ENCODE results near the gene SHMT2. TPM values are rescaled to one million over a fixed set of nuclear protein-coding genes. Genes with fewer than 3 reads are reported as not detected.

The SHMT2 gene
- total and polyA plus RNA-seq, 2 of the 13 experiments (the other 11 are each of a cell fraction or from before 2014, with no cell fraction given), result 181 to 393 TPM

GRCh38 chr12:57272337-57273151, 43.0 kb downstream of the SHMT2 start:
- ChIA-PET CTCF (ENCODE audit: low intra/inter-chr PET ratio, low total read pairs) (no interaction called here), POLR2A (no interaction called here)
- Histone ChIP-seq H3K4me1 (ENCODE audit: insufficient read depth, low read length) (no peaks in the 10 kb centered on the region), H3K36me3 (replicated peaks in 1 of 2; ENCODE audit: control insufficient read depth in 1 of 2, insufficient read depth in 2 of 2, low read length in 2 of 2) (peaks cover 4 to 37% of the 10 kb centered on the region in 2 experiments; a peak in 4 of 5 replicates), H3K79me2 (ENCODE audit: insufficient read depth, low read length) (no peaks in the 10 kb centered on the region), H4K20me1 (ENCODE audit: insufficient read depth, low read length) (no peaks in the 10 kb centered on the region), H3K27ac (ENCODE audit: extremely low read length, insufficient read depth, low read length) (no peak overlapping the region), H3K9me3 (ENCODE audit: low read length) (no peaks in the 10 kb centered on the region), H3K4me3 (replicated peaks in 1 of 3; ENCODE audit: insufficient read depth in 1 of 3, low read depth in 2 of 3, low read length in 3 of 3) (no peak overlapping the region), H2AFZ (ENCODE audit: low read length) (no peak overlapping the region), H3K27me3 (ENCODE audit: control insufficient read depth in 1 of 2, insufficient read depth in 2 of 2, low read length in 2 of 2) (no peaks in the 10 kb centered on the region), H3K9ac (ENCODE audit: insufficient read depth, low read depth, low read length) (no peak overlapping the region), H3K4me2 (ENCODE audit: low read depth, low read length) (no peak overlapping the region)
- BruUV-seq (replicated peaks), result no TSS peak
- TF ChIP-seq TCF7 (IDR thresholded peaks at IDR 0.05; ENCODE audit: low read depth), result no peak
- no peak for TF ChIP-seq RNF219 (CRISPR knock-in tag; IDR thresholded peaks at IDR 0.05)
- TF ChIP-seq HNRNPK (IDR thresholded peaks at IDR 0.05; ENCODE audit: low read depth, low read length, poor library complexity, severe bottlenecking), result peak; percentile 26
- no peak for TF ChIP-seq ZNF777 (CRISPR knock-in tag; IDR thresholded peaks at IDR 0.05)
- no peak for TF ChIP-seq DR1 (CRISPR knock-in tag; IDR thresholded peaks at IDR 0.05)
- TF ChIP-seq FIP1L1 (IDR thresholded peaks at IDR 0.05; ENCODE audit: borderline replicate concordance, insufficient read depth, low read depth, low read length), result no peak
- no peak for TF ChIP-seq ZNF253 (CRISPR knock-in tag; IDR thresholded peaks at IDR 0.05; ENCODE audit: borderline replicate concordance)
- no peak for TF ChIP-seq RELA (CRISPR knock-in tag; IDR thresholded peaks at IDR 0.05)
- ATAC-seq (no peak), FAIRE-seq (no peak), DNase-seq (ENCODE audit: low spot score) (no peak)
- 99% methylated on average over 7 of the region's 7 CpGs for WGBS (ENCODE audit: low lambda C conversion rate)
- in situ Hi-C loops (cut with HindIII; ENCODE audit: extremely low pct_ligation_motif_present, low pct_unique_long_range_greater_than_20kb), result no loop called here
- intact Hi-C loops (cut with micrococcal nuclease; ENCODE audit: unreplicated experiment), result no loop called here

All from HepG2 (cell line).